Adrenal gland (tissue), 12 donors: ENCODE measurements around the gene RNH1. TPM values are rescaled to one million over a fixed set of nuclear protein-coding genes. Genes with fewer than 3 reads are reported as not detected.

Source experiments
- DNase-seq, 7 donors: peaks; one replicate each; pipeline ENCODE4 v3.0.0-alpha.2; 2019 to 2020
- H3K27ac ChIP-seq, 5 donors: fragments of 200-600 bp; sonication (generic) in 4 of 5; 1 replicate in 3 of 5; 2 replicates in 2 of 5; pipeline versions ENCODE4 v1.5.1 to v1.8.0; 2016 to 2020; ENCODE audit warnings: mild to moderate bottlenecking in 1 of 5
- H3K27me3 ChIP-seq: fragments of 200-600 bp; 2 replicates; pipeline ENCODE4 v1.8.0; 2021
- H3K36me3 ChIP-seq, 2 donors: fragments of 200-600 bp; replicated peaks in 1 of 2; 1 replicate in 1 of 2; 2 replicates in 1 of 2; pipeline versions ENCODE4 v1.5.1 to v1.8.0; 2018 to 2022
- H3K4me1 ChIP-seq, 2 donors: fragments of 200-600 bp; replicated peaks in 1 of 2; 1 replicate in 1 of 2; 2 replicates in 1 of 2; pipeline versions ENCODE4 v1.5.1 to v1.8.0; 2018 to 2021
- H3K4me3 ChIP-seq, 4 donors: fragments of 200-600 bp; sonication (generic) in 3 of 4; one replicate each; pipeline ENCODE4 v1.5.1; 2016 to 2018
- H3K9me3 ChIP-seq, 3 donors: fragments of 200-600 bp; sonication (generic) in 1 of 3; replicated peaks in 1 of 3; 1 replicate in 2 of 3; 2 replicates in 1 of 3; pipeline versions ENCODE4 v1.5.1 to v1.8.0; 2016 to 2021
- POLR2A ChIP-seq, 2 donors: fragments of 450-650 bp; IDR thresholded peaks; one replicate each; pipeline ENCODE4 v1.6.1; 2017; ENCODE audit warnings: antibody characterized with exemption in 2 of 2, mild to moderate bottlenecking in 2 of 2, moderate library complexity in 1 of 2
- whole genome bisulfite sequencing, 4 donors: extraction: QIAGEN DNeasy Blood & Tissue Kit in 2 of 4; methylation state at CpG; one replicate each; pipeline versions ENCODE4 v1.1.5 to v1.1.7; 2013 to 2017; 5-methylcytosine and 5-hydroxymethylcytosine counted together
- intact Hi-C, 2 donors: fragments of 100-400 bp; cut with DNase I; formaldehyde crosslinking; loops; one replicate each; pipeline versions ENCODE4 v1.14.1 to v1.15.0; 2022 to 2023
- polyA plus RNA-seq, 3 donors: library from polyadenylated mRNA; stranded (reverse); fragments of 200-250 nt in 2 of 3; fragments of 350-450 nt in 1 of 3; fragmentation: Illumina TruSeq in 1 of 3; extraction: RNeasy Lipid Tissue Mini Kit (QIAGEN cat#74804) in 1 of 3; gene quantifications; one replicate each; pipeline ENCODE4 v1.2.3, GENCODE V29; 2013 to 2014
- total RNA-seq, 9 donors: library from RNA; depleted of rRNA in 4 of 9; stranded (reverse); fragments of >200 nt in 4 of 9; fragments of 120-200 nt in 1 of 9; fragmentation: NEBNext Ultra II Directional in 1 of 9; extraction: Animal tissue kit (Norgen Biotek cat#: 25700) in 1 of 9; gene quantifications; one replicate each; pipeline versions ENCODE4 v1.1.0 to v1.2.4, GENCODE V29; 2013 to 2023
- TF ChIP-seq, protein P1 (sequence below), 6 experiments: fragments of 450-650 bp in 4 of 6; fragments of 200-600 bp in 2 of 6; sonication (generic) in 1 of 6; IDR thresholded peaks; 1 replicate in 5 of 6; 2 replicates in 1 of 6; pipeline versions ENCODE4 v1.5.1 to v1.8.0; 2016 to 2021; ENCODE audit warnings: antibody characterized with exemption in 6 of 6, mild to moderate bottlenecking in 2 of 6, moderate library complexity in 1 of 6
- donor health status: healthy with polysubstance abuse.
- donor health status: Bipolar disorder and iron deficiency.
- donor health status: DM: yes; HTN: yes; CAD: no.
- donor health status: DM: no; HTN: no; CAD: no.
- donor health status: DM: no; HTN: no; CAD: no.
- donor health status: DM: yes; HTN: yes; CAD: no.

The RNH1 gene
- total and polyA plus RNA-seq, 12 donors, result 36.3 to 342 (median 205) TPM

- 87 to 96% (median 90%) methylated on average over 7 to 25 of the region's 25 CpGs; no CpG with 5 or more reads in 1 of the 4 donors for WGBS, 4 donors
- H3K4me3 ChIP-seq, result no peak overlapping the region
- no peaks in the 10 kb centered on the region for H3K4me1 ChIP-seq
- peaks cover 0 to 12% of the 10 kb centered on the region in 2 donors for H3K36me3 ChIP-seq
- H3K9me3 ChIP-seq, result no peaks in the 10 kb centered on the region
- no peaks in the 10 kb centered on the region for H3K27me3 ChIP-seq
- no peak for DNase-seq
- intact Hi-C loops, result no loop called here
- no peak for TF ChIP-seq POLR2A (IDR thresholded peaks at IDR 0.05)
- TF ChIP-seq, protein P1, sequence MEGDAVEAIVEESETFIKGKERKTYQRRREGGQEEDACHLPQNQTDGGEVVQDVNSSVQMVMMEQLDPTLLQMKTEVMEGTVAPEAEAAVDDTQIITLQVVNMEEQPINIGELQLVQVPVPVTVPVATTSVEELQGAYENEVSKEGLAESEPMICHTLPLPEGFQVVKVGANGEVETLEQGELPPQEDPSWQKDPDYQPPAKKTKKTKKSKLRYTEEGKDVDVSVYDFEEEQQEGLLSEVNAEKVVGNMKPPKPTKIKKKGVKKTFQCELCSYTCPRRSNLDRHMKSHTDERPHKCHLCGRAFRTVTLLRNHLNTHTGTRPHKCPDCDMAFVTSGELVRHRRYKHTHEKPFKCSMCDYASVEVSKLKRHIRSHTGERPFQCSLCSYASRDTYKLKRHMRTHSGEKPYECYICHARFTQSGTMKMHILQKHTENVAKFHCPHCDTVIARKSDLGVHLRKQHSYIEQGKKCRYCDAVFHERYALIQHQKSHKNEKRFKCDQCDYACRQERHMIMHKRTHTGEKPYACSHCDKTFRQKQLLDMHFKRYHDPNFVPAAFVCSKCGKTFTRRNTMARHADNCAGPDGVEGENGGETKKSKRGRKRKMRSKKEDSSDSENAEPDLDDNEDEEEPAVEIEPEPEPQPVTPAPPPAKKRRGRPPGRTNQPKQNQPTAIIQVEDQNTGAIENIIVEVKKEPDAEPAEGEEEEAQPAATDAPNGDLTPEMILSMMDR (IDR thresholded peaks at IDR 0.05), result no peak
- no peak overlapping the region for H3K27ac ChIP-seq
These were observed 19.0 kb downstream of the RNH1 start for GRCh38 chr11:488062-488461.

- intact Hi-C loops, result no loop called here
- WGBS, 4 donors, result 88 to 100% (median 95%) methylated on average over 3 to 22 of the region's 22 CpGs
- Histone ChIP-seq H3K36me3 (peaks cover 0 to 10% of the 10 kb centered on the region in 2 donors), H3K4me1 (no peaks in the 10 kb centered on the region), H3K27me3 (no peaks in the 10 kb centered on the region), H3K27ac (no peak overlapping the region), H3K4me3 (no peak overlapping the region), H3K9me3 (no peaks in the 10 kb centered on the region)
- DNase-seq, result no peak
- no peak for TF ChIP-seq POLR2A (IDR thresholded peaks at IDR 0.05)
- TF ChIP-seq, protein P1 (IDR thresholded peaks at IDR 0.05), result no peak
These were observed 19.4 kb downstream of the RNH1 start for GRCh38 chr11:487571-488021.

- intact Hi-C loops, result no loop called here
- DNase-seq, result no peak
- 92 to 98% (median 97%) methylated on average over 20 to 23 of the region's 23 CpGs for whole genome bisulfite sequencing, 4 donors
- no peaks in the 10 kb centered on the region for H3K9me3 ChIP-seq
- no peak overlapping the region for H3K27ac ChIP-seq
- H3K36me3 ChIP-seq, result peaks cover 0 to 10% of the 10 kb centered on the region in 2 donors
- no peaks in the 10 kb centered on the region for H3K4me1 ChIP-seq
- no peaks in the 10 kb centered on the region for H3K27me3 ChIP-seq
- no peak overlapping the region for H3K4me3 ChIP-seq
- TF ChIP-seq, protein P1 (IDR thresholded peaks at IDR 0.05), result no peak
- TF ChIP-seq POLR2A (IDR thresholded peaks at IDR 0.05), result no peak
These were observed 20.9 kb downstream of the RNH1 start for GRCh38 chr11:486189-486588.

GRCh38 chr11:484616-485015 is 22.4 kb downstream of the RNH1 start:
- 93 to 98% (median 95%) methylated on average over 38 of the region's 38 CpGs for WGBS, 4 donors
- TF ChIP-seq, protein P1 (IDR thresholded peaks at IDR 0.05), result no peak
- no peak for TF ChIP-seq POLR2A (IDR thresholded peaks at IDR 0.05)
- intact Hi-C loops, result no loop called here

More at GRCh38 chr11:484616-485015, 22.4 kb downstream of the RNH1 start:
- DNase-seq, result no peak
- H3K27ac ChIP-seq, result no peak overlapping the region
- H3K4me3 ChIP-seq, result no peak overlapping the region
- H3K9me3 ChIP-seq, result no peaks in the 10 kb centered on the region
- H3K27me3 ChIP-seq, result no peaks in the 10 kb centered on the region
- H3K36me3 ChIP-seq, result peaks cover 0 to 4% of the 10 kb centered on the region in 2 donors
- no peaks in the 10 kb centered on the region for H3K4me1 ChIP-seq
